NCI-H510A (cell line): ENCODE results near the gene IGSF8.
"Not testable (repeated sequence)": the region's sequence is repeated elsewhere in the genome, so short reads cannot be mapped to it uniquely, and the experiment has no call there.

Experiments used
- DNase-seq: peaks from one replicate; lab custom pipeline; 2025; lab: John Stamatoyannopoulos, UW

Gene IGSF8

GRCh38 chr1:160064746-160065145, 33.7 kb downstream of the IGSF8 start:
- no peak for DNase-seq

GRCh38 chr1:160064164-160064563, 34.3 kb downstream of the IGSF8 start:
- DNase-seq: no peak

GRCh38 chr1:160063176-160063575, 35.2 kb downstream of the IGSF8 start:
- no peak for DNase-seq

- DNase-seq: no peak
Measured at GRCh38 chr1:160062230-160062532, 36.2 kb downstream of the IGSF8 start.

GRCh38 chr1:160061369-160062229, 36.8 kb downstream of the IGSF8 start:
- DNase-seq: no peak

- DNase-seq: no peak
Measured at GRCh38 chr1:160058087-160058486, 40.3 kb downstream of the IGSF8 start.

GRCh38 chr1:160056648-160057169, 41.7 kb downstream of the IGSF8 start:
- DNase-seq: no peak

GRCh38 chr1:160053548-160054365, 44.7 kb downstream of the IGSF8 start:
- no peak for DNase-seq

- no peak for DNase-seq
Measured at GRCh38 chr1:160052936-160053335, 45.5 kb downstream of the IGSF8 start.

GRCh38 chr1:160050619-160051018, 47.8 kb downstream of the IGSF8 start:
- no peak for DNase-seq

GRCh38 chr1:160050182-160050581, 48.2 kb downstream of the IGSF8 start:
- DNase-seq: not testable (repeated sequence)

GRCh38 chr1:160049101-160049500, 49.3 kb downstream of the IGSF8 start:
- DNase-seq: no peak

- DNase-seq: no peak
Measured at GRCh38 chr1:160048335-160048734, 50.1 kb downstream of the IGSF8 start.

GRCh38 chr1:160047111-160047991, 51.1 kb downstream of the IGSF8 start:
- DNase-seq: no peak

- no peak for DNase-seq
Measured at GRCh38 chr1:160046494-160047110, 51.8 kb downstream of the IGSF8 start.

GRCh38 chr1:160045653-160046052, 52.8 kb downstream of the IGSF8 start:
- no peak for DNase-seq

- no peak for DNase-seq
Measured at GRCh38 chr1:160043543-160043942, 54.9 kb downstream of the IGSF8 start.
